ENCODE results near the gene GFRA4. TPM values are rescaled to one million over a fixed set of nuclear protein-coding genes. Genes with fewer than 3 reads are reported as not detected.

Gene GFRA4
- total and polyA plus RNA-seq, 10 donors: not detected

DNA sequence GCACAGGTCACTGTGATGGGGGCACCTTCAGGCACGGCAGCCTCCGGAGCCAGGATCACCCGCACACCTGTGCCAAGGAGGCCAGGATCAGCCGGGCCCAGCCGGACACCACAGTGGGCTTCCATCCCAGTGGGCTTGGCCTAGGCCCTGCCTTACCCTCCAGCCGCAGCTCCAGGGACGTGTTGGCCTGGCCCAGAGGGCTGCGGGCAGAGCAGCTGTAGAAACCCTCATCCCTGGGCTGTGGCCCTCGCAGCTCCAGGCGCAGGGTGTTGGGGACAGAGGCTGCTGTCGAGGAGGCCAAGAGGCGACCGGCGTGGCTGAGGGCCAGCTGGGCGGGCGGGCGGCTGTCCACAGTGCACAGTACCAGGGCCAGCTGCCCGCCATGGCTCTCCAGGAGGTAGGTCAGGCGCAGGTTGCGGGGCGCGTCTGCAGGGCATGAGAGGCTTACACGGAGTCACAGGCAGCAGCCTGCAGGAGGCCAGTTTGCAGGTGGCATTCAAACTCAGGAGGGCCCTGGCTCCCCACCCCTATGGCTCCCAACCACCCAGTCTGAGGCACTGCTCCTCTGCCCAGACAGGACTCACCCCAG is 29.6 kb upstream of the GFRA4 start:
- Histone ChIP-seq H3K9me3 (peaks cover 0 to 9% (median 6%) of the 10 kb centered on the region in 8 donors), H3K4me3 (no peak overlapping the region), H3K36me3 (peaks cover 0 to 39% (median 0%) of the 10 kb centered on the region in 6 donors), H3K4me1 (no peaks in the 10 kb centered on the region), H3K27ac (no peak overlapping the region), H3K27me3 (replicated peaks in 1 of 7) (no peaks in the 10 kb centered on the region)
- DNase-seq: no peak
- TF ChIP-seq POLR2AphosphoS5 (IDR thresholded peaks at IDR 0.05) (no peak), POLR2A (IDR thresholded peaks at IDR 0.05) (no peak), CTCF (IDR thresholded peaks at IDR 0.05 in 8 of 11, conservative IDR thresholded peaks at IDR 0.05 in 3 of 11) (no peak)
- intact Hi-C loops (cut with DNase I; ENCODE audit: low total_unique reads): no loop called here
- WGBS, 5 donors: 90 to 93% (median 92%) methylated on average over 5 to 23 of the region's 23 CpGs

- Histone ChIP-seq H3K4me1 (no peaks in the 10 kb centered on the region), H3K27ac (no peak overlapping the region), H3K9me3 (peaks cover 0 to 9% (median 6%) of the 10 kb centered on the region in 8 donors), H3K27me3 (replicated peaks in 1 of 7) (no peaks in the 10 kb centered on the region), H3K36me3 (peaks cover 0 to 39% (median 0%) of the 10 kb centered on the region in 6 donors), H3K4me3 (no peak overlapping the region)
- intact Hi-C loops (cut with DNase I; ENCODE audit: low total_unique reads): no loop called here
- TF ChIP-seq POLR2AphosphoS5 (IDR thresholded peaks at IDR 0.05) (no peak), POLR2A (IDR thresholded peaks at IDR 0.05) (no peak), CTCF (IDR thresholded peaks at IDR 0.05 in 8 of 11, conservative IDR thresholded peaks at IDR 0.05 in 3 of 11) (no peak)
- WGBS, 5 donors: 82 to 95% (median 91%) methylated on average over 5 to 9 of the region's 9 CpGs
- no peak for DNase-seq
Measured at GRCh38 chr20:3691897-3692296, 28.7 kb upstream of the GFRA4 start.

DNA sequence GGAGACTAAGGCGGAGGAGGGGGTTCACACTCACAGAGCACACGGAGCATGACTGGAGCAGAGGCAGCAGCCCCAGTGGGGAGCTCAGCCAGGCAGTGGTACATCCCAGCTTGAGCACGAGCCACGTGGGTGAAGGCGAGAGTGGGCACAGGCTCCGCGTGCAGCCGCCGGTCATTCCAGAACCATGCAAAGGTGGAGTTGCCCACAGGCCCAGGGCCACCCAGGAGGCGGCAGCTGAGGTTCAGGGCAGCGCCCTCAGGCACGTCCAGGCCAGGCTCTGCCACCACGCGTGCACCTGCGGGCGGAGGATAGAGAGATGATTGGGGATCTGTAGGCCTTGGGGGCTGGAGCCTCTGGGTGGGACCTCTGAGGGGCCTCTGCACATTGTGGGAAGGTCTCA is 28.1 kb upstream of the GFRA4 start:
- peaks cover 0 to 3% (median 2%) of the 10 kb centered on the region in 8 donors for H3K9me3 ChIP-seq
- H3K27me3 ChIP-seq (replicated peaks in 1 of 7): no peaks in the 10 kb centered on the region
- H3K4me1 ChIP-seq: peaks cover 0 to 4% (median 0%) of the 10 kb centered on the region in 6 donors
- intact Hi-C loops (cut with DNase I; ENCODE audit: low total_unique reads): no loop called here
- no peak for TF ChIP-seq CTCF (IDR thresholded peaks at IDR 0.05 in 8 of 11, conservative IDR thresholded peaks at IDR 0.05 in 3 of 11)
- TF ChIP-seq POLR2A (IDR thresholded peaks at IDR 0.05): no peak
- DNase-seq: no peak
- H3K27ac ChIP-seq: no peak overlapping the region
- no peak overlapping the region for H3K4me3 ChIP-seq
- WGBS, 5 donors: 82 to 92% (median 92%) methylated on average over 10 to 16 of the region's 16 CpGs
- H3K36me3 ChIP-seq: peaks cover 0 to 39% (median 0%) of the 10 kb centered on the region in 6 donors

GRCh38 chr20:3690413-3690812 is 27.2 kb upstream of the GFRA4 start:
- Histone ChIP-seq H3K36me3 (peaks cover 0 to 37% (median 0%) of the 10 kb centered on the region in 6 donors), H3K4me3 (no peak overlapping the region), H3K9me3 (no peaks in the 10 kb centered on the region), H3K27ac (no peak overlapping the region), H3K27me3 (replicated peaks in 1 of 7) (no peaks in the 10 kb centered on the region), H3K4me1 (peaks cover 0 to 4% (median 0%) of the 10 kb centered on the region in 6 donors)
- intact Hi-C loops (cut with DNase I; ENCODE audit: low total_unique reads): no loop called here
- DNase-seq: no peak
- TF ChIP-seq POLR2AphosphoS5 (IDR thresholded peaks at IDR 0.05): no peak
- no peak for TF ChIP-seq CTCF (IDR thresholded peaks at IDR 0.05 in 8 of 11, conservative IDR thresholded peaks at IDR 0.05 in 3 of 11)
- TF ChIP-seq POLR2A (IDR thresholded peaks at IDR 0.05): no peak
- WGBS, 5 donors: 93 to 99% (median 96%) methylated on average over 3 of the region's 3 CpGs

Measured in spleen (tissue), 11 donors.